ENCODE results near the gene NEMF.
"Not testable (repeated sequence)": the region's sequence is repeated elsewhere in the genome, so short reads cannot be mapped to it uniquely, and the experiment has no call there.

The NEMF gene

DNA sequence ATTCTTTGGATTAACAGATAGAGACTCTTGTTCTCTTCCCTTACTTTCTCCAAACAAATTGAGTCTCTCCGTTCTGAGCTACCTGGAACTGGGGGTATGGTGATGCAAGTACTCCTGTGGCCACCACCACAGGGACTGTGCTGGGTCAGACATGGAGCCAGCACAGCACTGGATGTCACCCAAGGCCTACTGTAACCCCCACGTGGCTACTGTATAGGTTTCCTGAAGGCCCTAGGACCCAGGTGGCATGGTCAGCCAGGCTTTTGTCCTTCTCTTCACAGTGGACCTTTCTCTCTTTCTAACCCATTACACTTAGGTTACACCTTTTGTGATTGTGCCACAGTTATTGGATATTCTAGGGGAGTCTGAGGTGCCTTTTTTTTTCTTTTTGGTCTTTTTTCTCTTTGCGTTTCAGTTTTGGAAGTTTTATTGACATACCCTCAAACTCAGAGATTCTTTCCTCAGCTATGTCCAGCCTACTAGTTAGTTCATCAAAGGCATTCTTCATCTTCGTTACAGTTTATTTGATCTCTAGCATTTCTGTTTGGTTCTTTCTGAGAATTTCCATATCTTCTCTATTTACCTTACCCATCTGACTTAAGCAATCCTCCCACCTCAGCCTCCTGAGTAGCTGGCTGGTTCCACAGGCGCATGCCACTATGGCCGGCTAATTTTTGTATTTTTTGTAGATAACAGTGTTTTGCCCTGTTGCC, 90.6 kb downstream of the NEMF start:
- Mint-ChIP-seq H3K27me3 (no peaks in the 10 kb centered on the region), H3K9me3 (no peaks in the 10 kb centered on the region), H3K27ac (no peak overlapping the region), H3K4me3 (no peak overlapping the region), H3K4me1 (ENCODE audit: low read depth) (peaks cover 5% of the 10 kb centered on the region), H3K36me3 (ENCODE audit: low read depth) (no peaks in the 10 kb centered on the region)

DNA sequence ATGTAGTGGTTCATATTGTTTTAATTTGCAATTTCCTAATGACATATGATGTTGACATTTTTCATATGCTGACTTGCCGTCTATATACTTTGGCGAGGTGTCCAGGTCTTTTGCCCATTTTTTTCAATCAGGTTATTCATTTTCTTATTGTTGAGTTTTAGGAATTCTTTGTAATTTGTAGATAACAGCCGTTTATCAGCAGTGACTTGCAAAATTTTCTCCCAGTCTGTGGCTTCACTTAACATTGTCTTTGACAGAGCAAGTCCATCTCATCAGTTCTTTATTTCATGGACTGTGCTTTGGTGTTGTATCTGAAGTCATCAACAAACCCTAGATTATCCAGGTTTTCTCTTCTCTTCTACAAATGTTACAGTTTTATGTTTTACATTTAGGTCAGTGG, 97.2 kb downstream of the NEMF start:
- H3K27ac Mint-ChIP-seq: no peak overlapping the region
- H3K4me3 Mint-ChIP-seq: no peak overlapping the region
- no peaks in the 10 kb centered on the region for H3K27me3 Mint-ChIP-seq
- H3K4me1 Mint-ChIP-seq (ENCODE audit: low read depth): no peaks in the 10 kb centered on the region
- no peaks in the 10 kb centered on the region for H3K9me3 Mint-ChIP-seq
- H3K36me3 Mint-ChIP-seq (ENCODE audit: low read depth): no peaks in the 10 kb centered on the region

DNA sequence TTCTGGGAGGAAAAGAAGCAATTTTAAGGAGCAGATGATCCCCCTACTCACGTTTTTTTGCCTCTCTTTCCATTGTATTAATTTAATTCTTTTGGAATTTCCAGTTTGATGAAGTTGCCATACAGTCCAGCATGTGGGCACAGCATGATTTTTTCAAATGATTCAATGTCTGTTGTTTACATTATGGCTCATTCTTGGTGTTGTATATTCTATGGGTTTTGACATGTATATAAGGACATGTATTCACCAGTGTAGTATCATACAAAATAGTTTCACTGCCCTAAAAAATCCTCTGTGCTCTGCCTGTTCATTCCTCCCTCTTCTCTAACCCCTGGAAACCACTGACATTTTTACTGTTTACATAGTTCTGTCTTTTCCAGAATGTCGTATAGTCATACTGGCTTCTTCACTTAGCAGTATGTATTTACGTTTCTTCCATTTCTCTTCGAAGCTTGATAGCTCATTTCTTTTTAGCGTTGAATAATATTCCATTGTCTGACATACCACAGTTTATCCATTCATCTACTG, 98.0 kb downstream of the NEMF start:
- Mint-ChIP-seq H3K27ac (no peak overlapping the region), H3K36me3 (ENCODE audit: low read depth) (no peaks in the 10 kb centered on the region), H3K4me1 (ENCODE audit: low read depth) (no peaks in the 10 kb centered on the region), H3K4me3 (no peak overlapping the region), H3K27me3 (no peaks in the 10 kb centered on the region), H3K9me3 (no peaks in the 10 kb centered on the region)

DNA sequence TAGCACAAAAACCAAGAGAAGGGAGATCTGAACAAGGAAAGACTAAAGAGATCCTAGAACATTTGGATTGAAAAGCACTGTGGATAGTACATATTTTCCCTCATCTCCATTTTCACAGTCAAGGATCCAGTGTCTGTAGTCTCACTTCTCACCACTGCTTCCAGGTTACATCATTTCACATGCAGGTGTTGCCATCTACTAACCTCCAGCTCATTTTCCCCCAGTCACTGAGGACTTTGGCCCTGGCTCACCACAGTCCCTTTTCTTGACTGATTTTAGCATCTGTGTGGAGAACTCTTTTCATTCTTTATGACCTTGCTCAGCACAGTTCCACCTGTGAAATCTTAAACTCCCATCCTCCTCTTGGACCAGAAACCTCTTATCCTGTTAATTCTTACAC, 106.1 kb downstream of the NEMF start:
- H3K27me3 Mint-ChIP-seq: not testable (repeated sequence)

DNA sequence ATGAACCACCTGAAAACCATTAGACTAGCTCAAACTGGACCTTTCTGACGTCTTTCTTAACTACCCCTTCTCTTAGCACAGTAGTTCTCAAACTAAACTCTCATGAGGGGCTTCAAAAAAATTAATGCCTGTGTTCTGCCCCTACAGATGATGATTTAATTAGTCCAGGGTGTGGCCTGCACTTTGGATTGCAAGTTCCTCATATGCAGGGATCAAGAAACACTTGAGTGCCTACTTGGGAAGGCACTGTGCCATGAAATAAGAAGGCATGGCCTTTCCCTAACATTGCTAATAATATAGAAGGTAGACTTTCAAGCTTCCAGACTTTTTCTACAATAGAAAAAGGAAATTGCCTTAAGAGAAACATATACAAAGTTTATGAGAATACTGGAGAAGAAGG, 107.4 kb downstream of the NEMF start:
- H3K4me3 Mint-ChIP-seq: no peak overlapping the region
- H3K27ac Mint-ChIP-seq: no peak overlapping the region
- no peaks in the 10 kb centered on the region for H3K27me3 Mint-ChIP-seq
- H3K9me3 Mint-ChIP-seq: no peaks in the 10 kb centered on the region
- H3K36me3 Mint-ChIP-seq (ENCODE audit: low read depth): peaks cover 4% of the 10 kb centered on the region
- H3K4me1 Mint-ChIP-seq (ENCODE audit: low read depth): no peaks in the 10 kb centered on the region

More for the DNA sequence above, 106.1 kb downstream of the NEMF start:
- H3K9me3 Mint-ChIP-seq; H3K27ac Mint-ChIP-seq; H3K36me3 Mint-ChIP-seq (ENCODE audit: low read depth); H3K4me1 Mint-ChIP-seq (ENCODE audit: low read depth); H3K4me3 Mint-ChIP-seq: not testable (repeated sequence)

DNA sequence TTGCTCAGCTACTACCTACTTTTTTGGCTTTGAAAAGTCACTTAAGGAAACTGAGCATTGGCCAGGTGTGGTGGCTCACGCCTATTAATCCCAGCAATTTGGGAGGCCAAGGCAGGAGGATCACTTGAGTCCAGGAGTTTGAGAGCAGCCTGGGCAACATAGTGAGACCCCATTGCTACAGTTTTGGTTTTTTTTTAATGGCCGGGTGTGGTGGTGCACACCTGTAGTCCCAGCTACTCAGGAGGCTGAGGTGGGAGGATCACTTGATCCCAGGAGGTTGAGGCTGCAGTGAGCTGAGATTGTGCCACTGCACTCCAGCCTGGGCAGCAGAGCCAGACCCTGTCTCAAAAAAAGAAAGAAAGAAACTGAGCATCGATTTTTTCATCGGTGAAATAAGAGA, 116.9 kb downstream of the NEMF start:
- H3K27me3 Mint-ChIP-seq; H3K27ac Mint-ChIP-seq; H3K36me3 Mint-ChIP-seq (ENCODE audit: low read depth); H3K4me3 Mint-ChIP-seq; H3K9me3 Mint-ChIP-seq; H3K4me1 Mint-ChIP-seq (ENCODE audit: low read depth): not testable (repeated sequence)

DNA sequence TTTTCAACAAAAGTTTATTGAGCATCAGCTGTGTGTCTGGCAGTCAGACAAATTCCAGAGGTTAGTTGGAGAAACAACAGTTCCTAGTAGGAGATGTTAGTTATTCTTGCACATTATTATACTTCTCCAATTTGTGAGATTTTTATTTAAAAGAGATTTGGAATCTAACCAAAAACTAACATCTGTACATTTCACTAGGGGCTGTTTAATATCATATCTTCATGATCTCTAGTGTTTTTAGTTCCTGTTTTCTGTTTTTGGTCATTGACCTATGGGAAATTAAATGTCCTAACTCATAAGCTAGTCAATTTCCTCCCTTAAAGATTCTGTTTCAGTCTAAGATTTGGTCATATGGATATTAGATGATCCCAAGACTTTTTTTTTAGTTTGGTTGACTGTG, 118.8 kb downstream of the NEMF start:
- H3K27ac Mint-ChIP-seq: no peak overlapping the region
- H3K27me3 Mint-ChIP-seq: no peaks in the 10 kb centered on the region
- peaks cover 13% of the 10 kb centered on the region for H3K36me3 Mint-ChIP-seq (ENCODE audit: low read depth)
- H3K4me3 Mint-ChIP-seq: no peak overlapping the region
- no peaks in the 10 kb centered on the region for H3K9me3 Mint-ChIP-seq
- no peaks in the 10 kb centered on the region for H3K4me1 Mint-ChIP-seq (ENCODE audit: low read depth)

DNA sequence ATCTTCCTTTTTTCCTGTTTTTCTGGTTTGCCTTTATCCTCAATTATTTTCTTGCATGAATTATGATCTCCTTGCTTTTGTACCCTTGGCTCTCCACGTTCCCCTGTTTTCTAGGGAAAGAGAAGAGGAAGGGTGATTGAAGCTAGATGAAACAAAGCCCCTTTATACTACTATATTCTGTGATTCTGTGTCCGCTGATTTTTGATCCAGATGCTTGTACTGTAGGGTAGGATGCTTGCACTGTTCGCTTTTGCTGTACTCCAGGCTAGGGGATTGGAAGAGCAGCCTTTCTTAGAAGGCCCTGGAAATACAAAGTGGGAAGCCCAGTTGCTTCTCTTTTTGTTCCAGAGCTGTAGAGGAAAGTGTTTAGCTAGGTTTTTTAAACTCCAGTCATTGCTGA, 119.7 kb downstream of the NEMF start:
- Mint-ChIP-seq H3K4me1 (ENCODE audit: low read depth) (no peaks in the 10 kb centered on the region), H3K4me3 (no peak overlapping the region), H3K9me3 (no peaks in the 10 kb centered on the region)

More for the DNA sequence above, 119.7 kb downstream of the NEMF start:
- H3K27ac Mint-ChIP-seq: no peak overlapping the region
- peaks cover 13% of the 10 kb centered on the region for H3K36me3 Mint-ChIP-seq (ENCODE audit: low read depth)
- H3K27me3 Mint-ChIP-seq: no peaks in the 10 kb centered on the region
